GM19463 (cell line): Measurements from ENCODE around the gene LRRC53.

Experiments
- ATAC-seq: cut with Tn5 transposase; IDR thresholded peaks from one replicate; pipeline ENCODE4 v1.9.1; 2021; ENCODE audit warnings: mild to moderate bottlenecking, moderate library complexity; ENCODE audit not compliant: unreplicated experiment

LRRC53 gene

GRCh38 chr1:74434321-74434720 lies 78.1 kb downstream of the LRRC53 start:
- no peak for ATAC-seq

- no peak for ATAC-seq
Measured at GRCh38 chr1:74432325-74432724, 80.1 kb downstream of the LRRC53 start.

- ATAC-seq = no peak
Measured at GRCh38 chr1:74431531-74431930, 80.9 kb downstream of the LRRC53 start.

- ATAC-seq = no peak
Measured at GRCh38 chr1:74430342-74430934, 82.0 kb downstream of the LRRC53 start.

GRCh38 chr1:74429580-74429979 lies 82.8 kb downstream of the LRRC53 start:
- ATAC-seq = no peak

GRCh38 chr1:74427681-74428080 lies 84.7 kb downstream of the LRRC53 start:
- ATAC-seq = no peak

GRCh38 chr1:74426208-74426937 lies 86.0 kb downstream of the LRRC53 start:
- no peak for ATAC-seq

GRCh38 chr1:74425676-74426075 lies 86.7 kb downstream of the LRRC53 start:
- no peak for ATAC-seq

GRCh38 chr1:74423471-74423870 lies 88.9 kb downstream of the LRRC53 start:
- no peak for ATAC-seq

GRCh38 chr1:74422421-74423292 lies 89.8 kb downstream of the LRRC53 start:
- no peak for ATAC-seq

GRCh38 chr1:74420467-74420866 lies 91.9 kb downstream of the LRRC53 start:
- ATAC-seq = no peak
